Measurements from ENCODE around the gene ABCC11.

- TF ChIP-seq SP1 (IDR thresholded peaks at IDR 0.05) (no peak), TARDBP (IDR thresholded peaks at IDR 0.05) (no peak), ARNT (IDR thresholded peaks at IDR 0.05) (no peak), PKNOX1 (IDR thresholded peaks at IDR 0.05) (no peak), FOXM1 (IDR thresholded peaks at IDR 0.05; ENCODE audit: borderline replicate concordance) (no peak), LEF1 (IDR thresholded peaks at IDR 0.05; ENCODE audit: borderline replicate concordance) (no peak)
Measured at GRCh38 chr16:48157302-48157701, 90.0 kb downstream of the ABCC11 start.
